Measurements from ENCODE around the gene RNF182. TPM values are rescaled to one million over a fixed set of nuclear protein-coding genes. Genes with fewer than 3 reads are reported as not detected.

The RNF182 gene
- total and polyA plus RNA-seq, 3 experiments from 2014 or later = not detected

- H3K4me3 ChIP-seq (ENCODE audit: low read length) = no peak overlapping the region
- POLR2A ChIA-PET = no interaction called here
Observed at GRCh38 chr6:14023855-14024254, 99.1 kb downstream of the RNF182 start.

GRCh38 chr6:14025160-14025559 lies 100.4 kb downstream of the RNF182 start:
- no peak overlapping the region for H3K27ac Mint-ChIP-seq
- ChIA-PET CTCF (interaction anchor here (1.6 kb wide), 1 partner anchor 14 kb away, joined by 4 read pairs; no protein-coding TSS in a partner anchor), POLR2A (no interaction called here)
- H3K36me3 Mint-ChIP-seq = no peaks in the 10 kb centered on the region
- H3K9me3 ChIP-seq (ENCODE audit: low read length) = no peaks in the 10 kb centered on the region
- H3K4me1 Mint-ChIP-seq = no peaks in the 10 kb centered on the region
- no peaks in the 10 kb centered on the region for H3K36me3 ChIP-seq (ENCODE audit: insufficient read depth, low read length)
- no peaks in the 10 kb centered on the region for H3K27me3 ChIP-seq (ENCODE audit: insufficient read depth, low read length, poor library complexity, severe bottlenecking)
- DNase-seq = no peak
- peaks cover 12 to 57% of the 10 kb centered on the region in 2 donors for H3K27me3 Mint-ChIP-seq
- no peaks in the 10 kb centered on the region for H3K9me3 Mint-ChIP-seq
- no peak overlapping the region for H3K4me3 ChIP-seq (ENCODE audit: low read length)
- no peak overlapping the region for H3K4me3 Mint-ChIP-seq
- no peak overlapping the region for H3K27ac ChIP-seq (ENCODE audit: low read depth, low read length)
- no peaks in the 10 kb centered on the region for H3K4me1 ChIP-seq (ENCODE audit: insufficient read depth, low read length)

More at GRCh38 chr6:14023855-14024254, 99.1 kb downstream of the RNF182 start:
- CTCF ChIA-PET = no interaction called here
- no peak for DNase-seq
- no peaks in the 10 kb centered on the region for H3K36me3 Mint-ChIP-seq
- H3K27ac Mint-ChIP-seq = no peak overlapping the region
- no peaks in the 10 kb centered on the region for H3K27me3 ChIP-seq (ENCODE audit: insufficient read depth, low read length, poor library complexity, severe bottlenecking)
- H3K27ac ChIP-seq (ENCODE audit: low read depth, low read length) = no peak overlapping the region
- H3K27me3 Mint-ChIP-seq = peaks cover 8 to 44% of the 10 kb centered on the region in 2 donors
- H3K4me3 Mint-ChIP-seq = no peak overlapping the region
- H3K9me3 ChIP-seq (ENCODE audit: low read length) = no peaks in the 10 kb centered on the region
- H3K4me1 Mint-ChIP-seq = no peaks in the 10 kb centered on the region
- no peaks in the 10 kb centered on the region for H3K36me3 ChIP-seq (ENCODE audit: insufficient read depth, low read length)
- H3K9me3 Mint-ChIP-seq = no peaks in the 10 kb centered on the region
- no peaks in the 10 kb centered on the region for H3K4me1 ChIP-seq (ENCODE audit: insufficient read depth, low read length)

- Mint-ChIP-seq H3K4me3 (peak overlapping the region in 1 of 7 donors; percentile 65), H3K27me3 (peaks cover 11 to 61% of the 10 kb centered on the region in 2 donors), H3K4me1 (no peaks in the 10 kb centered on the region), H3K27ac (peak overlapping the region in 1 of 8 donors; percentile 41), H3K36me3 (no peaks in the 10 kb centered on the region), H3K9me3 (no peaks in the 10 kb centered on the region)
- Histone ChIP-seq H3K9me3 (ENCODE audit: low read length) (no peaks in the 10 kb centered on the region), H3K36me3 (ENCODE audit: insufficient read depth, low read length) (no peaks in the 10 kb centered on the region), H3K4me3 (ENCODE audit: low read length) (no peak overlapping the region), H3K4me1 (ENCODE audit: insufficient read depth, low read length) (no peaks in the 10 kb centered on the region), H3K27me3 (ENCODE audit: insufficient read depth, low read length, poor library complexity, severe bottlenecking) (no peaks in the 10 kb centered on the region), H3K27ac (ENCODE audit: low read depth, low read length) (no peak overlapping the region)
- no peak for DNase-seq
- POLR2A ChIA-PET = no interaction called here
- CTCF ChIA-PET = no interaction called here
Observed at GRCh38 chr6:14026831-14027539, 102.2 kb downstream of the RNF182 start.

GRCh38 chr6:14028631-14029030 lies 103.9 kb downstream of the RNF182 start:
- no peaks in the 10 kb centered on the region for H3K4me1 Mint-ChIP-seq
- ChIA-PET POLR2A (no interaction called here), CTCF (no interaction called here)
- Histone ChIP-seq H3K27me3 (ENCODE audit: insufficient read depth, low read length, poor library complexity, severe bottlenecking) (no peaks in the 10 kb centered on the region), H3K4me3 (ENCODE audit: low read length) (no peak overlapping the region), H3K4me1 (ENCODE audit: insufficient read depth, low read length) (no peaks in the 10 kb centered on the region), H3K9me3 (ENCODE audit: low read length) (no peaks in the 10 kb centered on the region), H3K36me3 (ENCODE audit: insufficient read depth, low read length) (no peaks in the 10 kb centered on the region), H3K27ac (ENCODE audit: low read depth, low read length) (no peak overlapping the region)
- no peak overlapping the region for H3K4me3 Mint-ChIP-seq
- H3K27me3 Mint-ChIP-seq = peaks cover 9 to 60% of the 10 kb centered on the region in 2 donors
- no peak for DNase-seq
- H3K27ac Mint-ChIP-seq = no peak overlapping the region
- no peaks in the 10 kb centered on the region for H3K9me3 Mint-ChIP-seq
- H3K36me3 Mint-ChIP-seq = no peaks in the 10 kb centered on the region

GRCh38 chr6:14029605-14030004 lies 104.9 kb downstream of the RNF182 start:
- Histone ChIP-seq H3K4me1 (ENCODE audit: insufficient read depth, low read length) (no peaks in the 10 kb centered on the region), H3K4me3 (ENCODE audit: low read length) (no peak overlapping the region), H3K36me3 (ENCODE audit: insufficient read depth, low read length) (no peaks in the 10 kb centered on the region), H3K9me3 (ENCODE audit: low read length) (no peaks in the 10 kb centered on the region), H3K27ac (ENCODE audit: low read depth, low read length) (no peak overlapping the region), H3K27me3 (ENCODE audit: insufficient read depth, low read length, poor library complexity, severe bottlenecking) (no peaks in the 10 kb centered on the region)
- ChIA-PET CTCF (interaction anchor here (1.2 kb wide), 1 partner anchor 17 kb away, joined by 3 read pairs; no protein-coding TSS in a partner anchor), POLR2A (no interaction called here)
- no peak overlapping the region for H3K27ac Mint-ChIP-seq
- H3K4me1 Mint-ChIP-seq = no peaks in the 10 kb centered on the region
- no peak overlapping the region for H3K4me3 Mint-ChIP-seq
- H3K36me3 Mint-ChIP-seq = no peaks in the 10 kb centered on the region
- H3K27me3 Mint-ChIP-seq = peaks cover 10 to 65% of the 10 kb centered on the region in 2 donors
- DNase-seq = no peak
- no peaks in the 10 kb centered on the region for H3K9me3 Mint-ChIP-seq

Other genes with a start within 250 kb of the RNF182 start
- gene RANBP9, start 213.1 kb upstream of the RNF182 start, total RNA-seq = 10 to 100 TPM; 45.4 to 47.0 TPM
- 6.2 TPM for gene RANBP9, start 213.1 kb upstream of the RNF182 start, polyA plus RNA-seq
- gene MCUR1, start 110.4 kb upstream of the RNF182 start, total RNA-seq = 10 to 100 TPM; 50.9 to 54.8 TPM
- gene MCUR1, start 110.4 kb upstream of the RNF182 start, polyA plus RNA-seq = 8.4 TPM
- 10 to 100 TPM; 53.3 to 56.2 TPM for gene CD83, start 192.8 kb downstream of the RNF182 start, total RNA-seq
- 3.2 TPM for gene CD83, start 192.8 kb downstream of the RNF182 start, polyA plus RNA-seq